Activated T-cell treated with anti-CD3 and anti-CD28 coated beads for 24 hours (primary cell): Measurements from ENCODE around the gene BBS4.

Experiments
- DNase-seq: peaks from one replicate; pipeline ENCODE4 v3.0.0-alpha.2; 2020; ENCODE audit warnings: low read depth

BBS4 gene

GRCh38 chr15:72764656-72765055 is 78.6 kb downstream of the BBS4 start:
- no peak for DNase-seq

- no peak for DNase-seq
Observed at GRCh38 chr15:72766025-72766424, 80.0 kb downstream of the BBS4 start.

DNA sequence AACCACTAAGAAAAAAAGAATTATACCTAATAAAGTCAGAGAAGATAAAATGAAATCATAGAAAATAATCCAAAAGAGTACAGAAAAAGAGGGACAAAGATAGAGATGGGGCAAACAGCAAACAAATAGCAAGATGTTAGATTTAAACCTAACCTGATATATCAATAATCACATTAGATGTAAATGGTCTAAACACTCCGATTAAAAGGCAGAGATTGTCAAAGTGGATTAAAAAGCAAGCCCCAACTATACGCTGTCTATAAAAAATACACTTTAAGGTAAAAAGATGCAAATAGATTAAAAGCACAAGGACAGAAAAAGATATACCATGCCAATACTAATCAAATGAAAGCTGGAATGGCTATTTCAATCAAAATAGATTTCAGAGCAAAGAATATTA is 80.8 kb downstream of the BBS4 start:
- no peak for DNase-seq

GRCh38 chr15:72770673-72771328 is 84.8 kb downstream of the BBS4 start:
- DNase-seq, result no peak

DNA sequence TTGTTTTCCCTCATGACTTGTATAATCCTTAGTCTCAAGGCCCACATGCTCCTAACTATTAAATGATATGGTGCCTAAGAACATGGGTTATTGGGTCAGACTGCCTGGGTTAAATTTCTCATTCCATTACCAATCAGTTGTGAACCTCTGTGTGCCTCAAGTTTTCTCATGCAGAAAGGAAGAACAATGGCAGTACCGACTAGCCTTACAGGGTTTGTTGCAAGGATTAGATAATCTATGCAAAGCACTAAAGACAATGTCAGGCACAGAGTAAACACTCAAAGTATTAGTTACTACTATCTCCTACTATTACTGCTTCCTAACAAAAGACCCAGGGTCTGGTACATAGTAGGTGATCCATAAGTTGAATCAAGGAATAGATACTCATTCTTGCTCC is 85.3 kb downstream of the BBS4 start:
- DNase-seq, result no peak

GRCh38 chr15:72774696-72775383 is 88.8 kb downstream of the BBS4 start:
- no peak for DNase-seq

GRCh38 chr15:72778796-72779195 is 92.8 kb downstream of the BBS4 start:
- no peak for DNase-seq

GRCh38 chr15:72781631-72782030 is 95.6 kb downstream of the BBS4 start:
- no peak for DNase-seq

DNA sequence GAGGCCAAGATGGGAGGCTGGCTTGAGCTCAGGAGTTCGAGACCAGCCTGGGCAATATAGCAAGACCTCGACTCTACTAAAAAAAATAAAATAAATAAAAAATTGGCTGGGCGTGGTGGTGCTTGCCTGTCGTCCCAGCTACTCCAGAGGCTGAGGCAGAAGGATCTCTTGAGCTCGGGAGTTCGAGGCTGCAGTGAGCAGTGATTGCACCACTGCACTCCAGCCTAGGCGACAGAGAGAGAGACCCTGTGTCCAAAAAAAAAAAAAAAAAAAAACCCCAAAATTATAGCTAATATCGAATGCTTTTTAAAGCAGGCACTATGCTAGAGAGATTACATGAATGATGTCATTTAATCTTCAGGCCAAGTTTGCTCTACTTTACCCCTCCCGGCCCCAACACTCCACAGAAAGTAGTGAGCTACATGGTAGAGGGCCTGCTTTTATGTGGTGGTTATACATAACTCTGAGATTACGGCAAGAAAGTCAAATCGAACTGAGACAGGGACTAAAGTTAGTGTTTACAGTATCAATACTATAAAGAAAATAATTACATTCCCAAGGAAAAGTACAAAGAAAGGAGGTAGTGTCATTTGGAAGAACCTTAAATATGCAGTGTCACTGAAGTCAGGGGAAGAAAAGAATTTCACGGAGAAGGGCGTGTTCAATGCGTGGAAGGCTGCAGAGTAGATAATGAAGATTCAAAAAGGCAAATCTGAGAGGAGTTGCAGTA is 96.4 kb downstream of the BBS4 start:
- no peak for DNase-seq

DNA sequence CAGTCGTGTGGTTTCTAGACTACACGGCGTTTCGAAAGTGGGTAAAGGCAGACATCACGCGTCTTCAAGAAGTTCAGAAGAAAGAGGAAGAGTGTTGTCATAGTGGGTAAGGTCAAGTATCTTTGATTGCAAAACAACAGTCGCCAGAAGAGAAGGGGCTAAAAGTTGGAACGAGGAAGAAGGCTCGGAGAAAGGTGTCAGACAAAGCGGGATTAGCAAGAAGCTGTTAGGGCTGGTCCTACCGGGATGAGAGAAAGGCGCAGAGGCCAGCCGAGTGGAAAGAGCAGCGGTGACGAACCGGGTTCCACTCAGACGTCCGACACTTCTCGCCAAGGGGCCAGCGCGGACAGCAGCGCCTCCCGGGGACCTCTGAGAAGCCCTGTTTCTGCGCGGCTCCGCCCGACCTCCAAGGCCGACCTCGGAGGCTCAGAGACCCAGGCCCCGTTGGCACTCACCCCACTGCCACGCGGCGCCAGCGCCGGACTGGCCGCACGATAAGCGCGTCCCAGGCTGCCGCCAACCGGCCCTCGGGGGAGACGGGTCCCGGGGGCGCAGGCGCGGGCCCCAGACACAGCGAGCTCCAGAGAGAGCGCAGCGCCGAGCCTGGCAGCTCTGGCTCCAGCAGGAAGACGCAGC is 97.1 kb downstream of the BBS4 start:
- DNase-seq, result peak; percentile 16

GRCh38 chr15:72783640-72784455 is 97.8 kb downstream of the BBS4 start, which contains the start of gene ADPGK:
ADPGK (minus strand) TSS chr15:72783758; CDS start chr15:72783691, 67 bp downstream.
- DNase-seq, result peak; percentile 93

- DNase-seq, result no peak
Observed at GRCh38 chr15:72784456-72784876, 98.5 kb downstream of the BBS4 start.

DNA sequence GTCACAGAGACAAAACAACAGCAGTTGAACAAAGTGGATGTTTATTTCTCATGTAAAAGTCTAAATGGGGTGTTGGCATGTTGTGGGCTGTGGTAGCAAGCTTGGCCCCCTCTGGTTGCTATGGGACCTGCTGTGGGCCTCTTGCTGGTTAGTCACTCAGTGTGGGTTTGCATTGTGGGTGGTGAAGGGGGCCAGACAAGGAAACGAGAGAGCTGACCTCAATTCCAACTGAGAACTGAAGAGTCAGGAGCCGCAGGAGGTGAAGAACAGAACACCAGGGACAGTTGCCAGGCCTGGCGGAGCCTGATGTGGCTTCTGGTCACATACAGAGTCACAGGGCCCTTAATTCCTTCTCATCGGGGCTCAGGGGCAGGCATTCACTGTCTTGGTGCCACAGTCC is 99.4 kb downstream of the BBS4 start:
- DNase-seq, result peak; percentile 28

GRCh38 chr15:72785841-72786240 is 99.8 kb downstream of the BBS4 start:
- no peak for DNase-seq

DNA sequence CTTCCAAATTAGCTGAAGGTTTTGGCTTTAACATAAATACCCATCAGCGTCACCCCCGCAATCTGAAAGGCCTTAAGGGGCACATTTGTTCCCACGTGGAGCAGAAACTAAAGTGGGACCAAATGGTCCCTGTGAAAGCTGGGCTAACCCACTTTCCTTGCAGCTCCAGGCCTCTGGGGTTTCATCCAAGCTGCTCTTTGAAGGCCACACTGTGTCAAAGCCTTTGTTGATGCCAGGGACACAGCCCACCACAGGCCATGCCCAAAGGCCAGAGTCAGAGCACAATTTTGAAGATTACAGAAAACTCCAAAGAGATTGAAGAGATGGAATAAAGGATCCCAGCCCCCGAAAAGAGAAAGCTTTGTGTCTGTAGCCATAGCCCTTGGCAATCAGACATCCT is 100.2 kb downstream of the BBS4 start:
- DNase-seq, result no peak

DNA sequence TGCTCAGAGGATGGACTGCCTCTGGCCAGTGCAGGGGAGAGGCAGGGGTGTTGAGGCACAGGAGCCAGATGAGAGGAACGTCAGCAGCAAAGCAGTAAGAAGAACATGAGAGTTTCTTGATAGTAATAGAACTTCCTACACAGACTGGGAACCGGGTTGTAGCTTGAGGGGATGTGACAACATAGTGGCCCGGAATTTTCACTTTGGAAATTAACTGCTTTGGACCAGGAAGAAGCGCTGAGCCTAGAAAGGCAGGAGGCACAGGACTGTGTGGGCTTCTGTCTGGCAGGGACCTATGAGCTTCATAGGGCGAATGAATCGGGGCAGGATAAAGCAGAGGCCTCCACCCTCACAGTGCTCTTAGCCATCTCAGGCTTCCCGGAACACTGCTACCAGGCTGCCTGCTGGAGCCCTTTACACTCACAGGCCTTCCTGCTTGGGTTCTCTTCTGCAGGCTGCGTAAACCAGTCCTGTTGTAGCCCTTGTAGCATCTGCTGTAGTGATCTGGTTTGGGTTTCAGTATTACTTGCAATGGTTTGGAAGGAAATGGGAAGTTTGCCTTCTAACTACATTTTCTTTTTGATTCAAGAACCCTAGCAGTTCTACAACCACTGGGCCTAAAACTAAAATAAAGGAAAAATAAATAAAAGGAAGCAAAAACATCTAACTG is 100.8 kb downstream of the BBS4 start:
- no peak for DNase-seq

GRCh38 chr15:72787526-72787925 is 101.5 kb downstream of the BBS4 start:
- no peak for DNase-seq
